HCT116 (cell line): ENCODE measurements around the gene PDE4D. TPM values are rescaled to one million over a fixed set of nuclear protein-coding genes. Genes with fewer than 3 reads are reported as not detected.

Experiments used
- ATAC-seq: fragments of 200-7000 bp; cut with Tn5 transposase; 2 replicates; pipeline ENCODE4 v1.9.1; 2020; ENCODE audit warnings: mild to moderate bottlenecking, moderate library complexity
- BruUV-seq: library from RNA; stranded (reverse); fragments of 400-500 nt; replicated peaks from 2 replicates; lab custom pipeline; 2021; lab: Mats Ljungman, UMichigan
- CTCF ChIA-PET: fragments of 300-600 bp; sonication (Branson Sonifier 250); formaldehyde crosslinking; loops from one replicate; lab custom pipeline; 2021; ENCODE audit warnings: antibody characterized with exemption; lab: Charles Lee
- POLR2A ChIA-PET: fragments of 300-600, 350-600 bp; sonication (Branson Sonifier 250); formaldehyde crosslinking; loops from one replicate; lab custom pipeline; 2021; ENCODE audit warnings: antibody characterized with exemption; lab: Charles Lee
- RAD21 ChIA-PET, 2 experiments: fragments of 300-600 bp; sonication (Branson Sonifier 250); formaldehyde crosslinking; loops; one replicate each; lab custom pipeline; 2023; ENCODE audit warnings: low total read pairs in 2 of 2; ENCODE audit not compliant: uncharacterized antibody in 2 of 2, unreplicated experiment in 2 of 2, low non-redundant PET in 1 of 2; lab: Charles Lee
- DNase-seq: peaks from one replicate; pipeline ENCODE4 v3.0.0-alpha.2; 2010; ENCODE audit warnings: low read depth, low spot score
- H2AFZ ChIP-seq: fragments of 200-600 bp; shearing (Covaris generic), sonication (generic); 2 replicates; pipeline ENCODE4 v1.6.1; 2017; ENCODE audit warnings: low read depth, mixed run types, mixed read lengths, antibody characterized with exemption, low read length; ENCODE audit not compliant: poor library complexity, severe bottlenecking
- H3K27ac ChIP-seq: 2 replicates; pipeline ENCODE4 v1.5.1; 2012; ENCODE audit warnings: low read depth, low read length
- H3K27me3 ChIP-seq: fragments of 200-600 bp; sonication (generic); 2 replicates; pipeline ENCODE4 v1.6.1; 2016; ENCODE audit warnings: mixed run types, low read length, mixed read lengths; ENCODE audit not compliant: insufficient read depth
- H3K36me3 ChIP-seq, 2 experiments: fragments of 200-500 bp in 1 of 2; fragments of 200-600 bp in 1 of 2; sonication (Bioruptor generic) in 1 of 2; sonication (generic) in 1 of 2; 2 replicates each; pipeline versions ENCODE4 v1.5.1 to v1.6.1; 2014 to 2016; ENCODE audit warnings: low read length in 2 of 2, inconsistent platforms in 1 of 2, mixed read lengths in 1 of 2, mixed run types in 1 of 2; ENCODE audit not compliant: insufficient read depth in 2 of 2, control insufficient read depth in 1 of 2
- H3K4me1 ChIP-seq, 2 experiments: fragments of 200-600 bp in 1 of 2; sonication (generic) in 1 of 2; 2 replicates each; pipeline versions ENCODE4 v1.5.1 to v1.6.1; 2012 to 2017; ENCODE audit warnings: low read length in 2 of 2, inconsistent platforms in 1 of 2, mild to moderate bottlenecking in 1 of 2, mixed read lengths in 1 of 2, mixed run types in 1 of 2, moderate library complexity in 1 of 2; ENCODE audit not compliant: insufficient read depth in 2 of 2, control insufficient read depth in 1 of 2
- H3K4me2 ChIP-seq: fragments of 200-600 bp; sonication (generic); 2 replicates; pipeline ENCODE4 v1.6.1; 2017; ENCODE audit warnings: mixed run types, low read length, mixed read lengths
- H3K4me3 ChIP-seq, 2 experiments: fragments of 200-600 bp in 1 of 2; sonication (generic) in 1 of 2; replicated peaks in 1 of 2; 2 replicates each; pipeline ENCODE4 v1.5.1; 2011 to 2016; ENCODE audit warnings: low read length in 2 of 2, control low read depth in 1 of 2, low read depth in 1 of 2, mild to moderate bottlenecking in 1 of 2, mixed read lengths in 1 of 2, mixed run types in 1 of 2
- H3K79me2 ChIP-seq: fragments of 200-600 bp; sonication (generic); 2 replicates; pipeline ENCODE4 v1.6.1; 2017; ENCODE audit warnings: mild to moderate bottlenecking, mixed run types, low read length, moderate library complexity, mixed read lengths; ENCODE audit not compliant: insufficient read depth
- H3K9ac ChIP-seq: fragments of 200-600 bp; sonication (generic); 2 replicates; pipeline ENCODE4 v1.6.1; 2016; ENCODE audit warnings: low read length, mixed read lengths
- H3K9me2 ChIP-seq: fragments of 200-600 bp; sonication (generic), shearing (Covaris generic); 2 replicates; pipeline ENCODE4 v1.6.1; 2017; ENCODE audit warnings: mixed run types, mild to moderate bottlenecking, moderate library complexity; ENCODE audit not compliant: insufficient read depth
- H3K9me3 ChIP-seq, 2 experiments: fragments of 200-500 bp in 1 of 2; fragments of 200-600 bp in 1 of 2; sonication (Bioruptor generic) in 1 of 2; sonication (generic) in 1 of 2; 2 replicates each; pipeline ENCODE4 v1.6.1; 2014 to 2017; ENCODE audit warnings: low read length in 2 of 2, mixed read lengths in 2 of 2, inconsistent platforms in 1 of 2, low read depth in 1 of 2, mild to moderate bottlenecking in 1 of 2, mixed run types in 1 of 2, moderate library complexity in 1 of 2; ENCODE audit not compliant: control insufficient read depth in 1 of 2, insufficient read depth in 1 of 2
- H4K20me1 ChIP-seq: fragments of 200-600 bp; sonication (generic), shearing (Covaris generic); 2 replicates; pipeline ENCODE4 v1.6.1; 2017; ENCODE audit warnings: mixed run types, mild to moderate bottlenecking, moderate library complexity; ENCODE audit not compliant: insufficient read depth
- ATF3 ChIP-seq: IDR thresholded peaks from 2 replicates; pipeline ENCODE4 v1.6.1; 2012
- CBX3 ChIP-seq: IDR thresholded peaks from 2 replicates; pipeline ENCODE4 v1.6.1; 2012; ENCODE audit warnings: low read depth
- CEBPB ChIP-seq: IDR thresholded peaks from 2 replicates; pipeline ENCODE4 v1.6.1; 2012; ENCODE audit warnings: low read depth
- EZH2phosphoT487 ChIP-seq: fragments of 200-600 bp; IDR thresholded peaks from 2 replicates; pipeline ENCODE4 v1.6.1; 2018; ENCODE audit warnings: antibody characterized with exemption, borderline replicate concordance
- JUND ChIP-seq: IDR thresholded peaks from 2 replicates; pipeline ENCODE4 v1.6.1; 2012
- POLR2AphosphoS5 ChIP-seq: IDR thresholded peaks from 2 replicates; pipeline ENCODE4 v1.6.1; 2011; ENCODE audit warnings: mild to moderate bottlenecking, low read depth, low read length, moderate library complexity
- RAD21 ChIP-seq: IDR thresholded peaks from 2 replicates; pipeline ENCODE4 v1.6.1; 2012; ENCODE audit warnings: low read depth, mild to moderate bottlenecking
- REST ChIP-seq: IDR thresholded peaks from 2 replicates; pipeline ENCODE4 v1.6.1; 2012; ENCODE audit warnings: low read depth
- SRF ChIP-seq: IDR thresholded peaks from 2 replicates; pipeline ENCODE4 v1.6.1; 2012; ENCODE audit warnings: low read depth
- YY1 ChIP-seq: IDR thresholded peaks from 2 replicates; pipeline ENCODE4 v1.6.1; 2011; ENCODE audit warnings: low read length, low read depth, moderate library complexity, mild to moderate bottlenecking; ENCODE audit not compliant: insufficient replicate concordance; ENCODE audit errors: extremely low read depth
- ZFX ChIP-seq: fragments of 450-650 bp; IDR thresholded peaks from 2 replicates; pipeline ENCODE4 v1.6.1; 2017
- intact Hi-C: fragments of 100-400 bp; cut with micrococcal nuclease; formaldehyde crosslinking; loops from 2 replicates; pipeline ENCODE4 v1.10.0; 2022
- total RNA-seq: library from RNA; stranded (reverse); gene quantifications from one replicate; pipeline ENCODE4 v1.2.1, GENCODE V29; 2021; ENCODE audit not compliant: unreplicated experiment
- TF ChIP-seq, protein P1 (sequence below): IDR thresholded peaks from 2 replicates; pipeline ENCODE4 v1.6.1; 2012

The PDE4D gene
- total RNA-seq, 1 experiment from 2014 or later = 1.1 TPM

DNA sequence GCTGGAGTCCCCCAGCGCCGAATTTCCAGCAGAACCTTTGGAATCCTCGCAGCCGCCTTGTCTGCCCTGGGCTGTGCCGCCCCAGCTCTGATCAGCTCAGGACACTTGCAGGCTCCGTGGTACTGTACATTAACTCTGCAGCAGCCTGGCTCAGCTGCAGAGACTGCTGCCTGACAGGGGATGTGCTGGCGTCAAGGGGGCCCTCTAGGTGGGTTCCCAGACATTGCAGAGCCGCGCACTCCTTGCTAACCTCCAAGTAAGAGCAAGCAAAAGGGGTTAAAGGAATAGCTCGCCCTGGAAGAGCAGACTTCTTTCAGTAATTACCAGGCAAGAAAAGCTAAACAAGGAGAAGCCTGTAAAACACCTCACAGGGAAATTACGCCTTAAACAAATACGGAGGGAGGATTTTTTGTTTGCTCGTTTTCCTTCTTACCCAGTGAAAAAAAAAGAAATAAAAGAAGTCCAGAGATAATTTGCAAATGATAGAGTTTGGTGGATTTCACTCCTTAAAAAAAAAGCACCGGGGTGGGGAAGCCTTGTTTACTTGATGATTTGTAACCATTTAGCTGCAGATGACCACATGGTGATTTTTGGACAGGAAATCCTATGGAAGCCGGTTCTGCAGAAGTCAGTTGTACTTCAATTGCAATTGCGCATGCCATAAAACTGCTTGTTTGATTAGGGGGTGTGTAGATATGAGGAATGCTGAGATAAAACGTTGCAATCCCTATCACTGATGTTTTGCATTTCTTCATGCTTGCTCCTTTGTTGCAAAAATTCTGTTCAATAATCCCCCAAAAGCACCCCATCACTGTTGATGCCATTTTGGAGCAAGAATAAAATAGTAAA lies 305.8 kb downstream of the PDE4D start (continued):
- no peak for TF ChIP-seq EZH2phosphoT487

- Histone ChIP-seq H3K27me3 (peaks cover 16% of the 10 kb centered on the region; the same call in 1 of the 2 replicates), H3K9me2 (no peaks in the 10 kb centered on the region), H3K4me3 (no peak overlapping the region), H3K9me3 (no peaks in the 10 kb centered on the region), H3K4me2 (no peak overlapping the region), H3K36me3 (no peaks in the 10 kb centered on the region), H4K20me1 (no peaks in the 10 kb centered on the region), H3K4me1 (no peaks in the 10 kb centered on the region), H3K9ac (no peak overlapping the region), H2AFZ (no peak overlapping the region), H3K79me2 (no peaks in the 10 kb centered on the region), H3K27ac (no peak overlapping the region)
- RAD21 ChIA-PET = no interaction called here
- no TSS peak for BruUV-seq
- POLR2A ChIA-PET = no interaction called here
- no peak for DNase-seq
- no peak for TF ChIP-seq ZFX
- no peak for TF ChIP-seq SRF
- no peak for TF ChIP-seq ATF3
- TF ChIP-seq CEBPB = no peak
- TF ChIP-seq CBX3 = no peak
- TF ChIP-seq RAD21 = no peak
- TF ChIP-seq, protein P1, sequence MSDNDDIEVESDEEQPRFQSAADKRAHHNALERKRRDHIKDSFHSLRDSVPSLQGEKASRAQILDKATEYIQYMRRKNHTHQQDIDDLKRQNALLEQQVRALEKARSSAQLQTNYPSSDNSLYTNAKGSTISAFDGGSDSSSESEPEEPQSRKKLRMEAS = no peak
- no peak for TF ChIP-seq JUND
- no peak for TF ChIP-seq REST
- TF ChIP-seq POLR2AphosphoS5 = no peak
- no peak for TF ChIP-seq YY1
- intact Hi-C loops = no loop called here
- no peak for ATAC-seq
- CTCF ChIA-PET = no interaction called here
Measured at GRCh38 chr5:59586841-59587240, 306.7 kb downstream of the PDE4D start.
